Caco-2 (cell line): ENCODE results near the gene PHACTR1. TPM values are rescaled to one million over a fixed set of nuclear protein-coding genes. Genes with fewer than 3 reads are reported as not detected.

Experiments used
- BruUV-seq: library from RNA; stranded (reverse); fragments of 400-500 nt; replicated peaks from 2 replicates; lab custom pipeline; 2021; lab: Mats Ljungman, UMichigan
- CTCF ChIA-PET: fragments of 300-600 bp; sonication (Branson Sonifier 250); formaldehyde crosslinking; loops from one replicate; lab custom pipeline; 2022; ENCODE audit warnings: antibody characterized with exemption; lab: Charles Lee
- POLR2A ChIA-PET: fragments of 300-600 bp; sonication (Branson Sonifier 250); formaldehyde crosslinking; loops from one replicate; lab custom pipeline; 2022; ENCODE audit warnings: antibody characterized with exemption; lab: Charles Lee
- DNase-seq, 2 experiments: peaks; one replicate each; pipeline versions ENCODE4 v3.0.0 to v3.0.0-alpha.2; 2020 to 2022
- H3K27me3 ChIP-seq: replicated peaks from 2 replicates; pipeline ENCODE4 v1.6.0; 2011; ENCODE audit warnings: low read length; ENCODE audit not compliant: control insufficient read depth, insufficient read depth
- H3K36me3 ChIP-seq: 2 replicates; pipeline ENCODE4 v1.5.1; 2011; ENCODE audit warnings: low read length; ENCODE audit not compliant: control insufficient read depth, insufficient read depth
- H3K4me1 ChIP-seq: fragments of 250-450 bp; sonication (Bioruptor Pico); 2 replicates; pipeline ENCODE4 v1.5.1; 2020; ENCODE audit warnings: mild to moderate bottlenecking
- H3K4me3 ChIP-seq: 2 replicates; pipeline ENCODE4 v1.5.1; 2011; ENCODE audit warnings: low read depth, mild to moderate bottlenecking, control low read depth, low read length
- H3K9me3 ChIP-seq: fragments of 250-450 bp; sonication (Bioruptor Pico); 2 replicates; pipeline ENCODE4 v1.5.1; 2020; ENCODE audit warnings: mild to moderate bottlenecking, moderate library complexity
- H3K27ac Mint-ChIP-seq: one replicate; pipeline ENCODE4 v1.8.0; 2022; ENCODE audit warnings: mixed read lengths; ENCODE audit not compliant: unreplicated experiment
- H3K27me3 Mint-ChIP-seq: one replicate; pipeline ENCODE4 v1.8.0; 2022; ENCODE audit warnings: mixed read lengths; ENCODE audit not compliant: insufficient read depth, unreplicated experiment
- H3K36me3 Mint-ChIP-seq: one replicate; pipeline ENCODE4 v1.8.0; 2022; ENCODE audit warnings: mild to moderate bottlenecking, mixed read lengths; ENCODE audit not compliant: insufficient read depth, unreplicated experiment
- H3K4me1 Mint-ChIP-seq: one replicate; pipeline ENCODE4 v1.8.0; 2022; ENCODE audit warnings: low read depth, mixed read lengths; ENCODE audit not compliant: unreplicated experiment
- H3K4me3 Mint-ChIP-seq: one replicate; pipeline ENCODE4 v1.8.0; 2022; ENCODE audit warnings: mild to moderate bottlenecking, moderate library complexity, mixed read lengths; ENCODE audit not compliant: unreplicated experiment
- H3K9me3 Mint-ChIP-seq: one replicate; pipeline ENCODE4 v1.8.0; 2022; ENCODE audit warnings: mixed read lengths; ENCODE audit not compliant: unreplicated experiment
- intact Hi-C: fragments of 100-400 bp; cut with micrococcal nuclease; formaldehyde crosslinking; loops from one replicate; pipeline ENCODE4 v1.10.0; 2022; ENCODE audit not compliant: unreplicated experiment
- total RNA-seq: library from RNA; stranded (reverse); gene quantifications from 2 replicates; pipeline ENCODE4 v1.2.3, GENCODE V29; 2022
- TF ChIP-seq, protein P1 (sequence below), 2 experiments: fragments of 200-600 bp in 1 of 2; IDR thresholded peaks; 1 replicate in 1 of 2; 2 replicates in 1 of 2; pipeline versions ENCODE4 v1.5.1 to v1.8.0; 2011 to 2022; ENCODE audit warnings: antibody characterized with exemption in 1 of 2, control low read depth in 1 of 2, inconsistent platforms in 1 of 2, low read depth in 1 of 2, low read length in 1 of 2, mild to moderate bottlenecking in 1 of 2, moderate library complexity in 1 of 2; ENCODE audit not compliant: insufficient read depth in 1 of 2, severe bottlenecking in 1 of 2, unreplicated experiment in 1 of 2

PHACTR1 gene
- total RNA-seq, 1 experiment from 2014 or later: 0.41 TPM

DNA sequence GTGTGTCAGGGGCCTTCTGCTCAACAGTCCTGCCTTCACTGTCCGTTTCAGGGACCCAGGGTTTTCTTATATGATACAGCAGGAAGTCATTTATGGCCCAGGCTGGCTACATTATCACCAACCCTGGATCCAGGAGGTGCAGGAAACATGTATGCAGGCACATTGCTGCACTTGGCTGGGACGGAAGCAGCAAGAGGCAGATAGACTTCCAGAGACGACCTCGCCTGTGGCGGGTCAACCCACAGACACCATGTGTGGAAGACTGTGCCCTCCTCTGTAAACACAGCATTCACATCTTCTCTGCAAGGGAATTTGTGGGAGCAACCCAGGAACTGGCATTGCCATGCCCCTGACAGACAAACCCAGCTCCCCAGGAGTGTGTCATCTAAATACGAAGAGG lies 568.1 kb downstream of the PHACTR1 start:
- no peak for DNase-seq
- Histone ChIP-seq H3K27me3 (no peaks in the 10 kb centered on the region), H3K9me3 (peaks cover 21% of the 10 kb centered on the region), H3K36me3 (no peaks in the 10 kb centered on the region), H3K4me1 (peaks cover 9% of the 10 kb centered on the region), H3K4me3 (no peak overlapping the region)
- no TSS peak for BruUV-seq
- Mint-ChIP-seq H3K27me3 (no peaks in the 10 kb centered on the region), H3K4me1 (peaks cover 10% of the 10 kb centered on the region), H3K4me3 (no peak overlapping the region), H3K27ac (no peak overlapping the region), H3K9me3 (no peaks in the 10 kb centered on the region), H3K36me3 (peaks cover 67% of the 10 kb centered on the region)
- intact Hi-C loops: no loop called here
- CTCF ChIA-PET: no interaction called here
- POLR2A ChIA-PET: interaction anchor here (0.6 kb wide), 1 partner anchor 36 kb away, joined by 3 read pairs; no protein-coding TSS in a partner anchor
- TF ChIP-seq, protein P1, sequence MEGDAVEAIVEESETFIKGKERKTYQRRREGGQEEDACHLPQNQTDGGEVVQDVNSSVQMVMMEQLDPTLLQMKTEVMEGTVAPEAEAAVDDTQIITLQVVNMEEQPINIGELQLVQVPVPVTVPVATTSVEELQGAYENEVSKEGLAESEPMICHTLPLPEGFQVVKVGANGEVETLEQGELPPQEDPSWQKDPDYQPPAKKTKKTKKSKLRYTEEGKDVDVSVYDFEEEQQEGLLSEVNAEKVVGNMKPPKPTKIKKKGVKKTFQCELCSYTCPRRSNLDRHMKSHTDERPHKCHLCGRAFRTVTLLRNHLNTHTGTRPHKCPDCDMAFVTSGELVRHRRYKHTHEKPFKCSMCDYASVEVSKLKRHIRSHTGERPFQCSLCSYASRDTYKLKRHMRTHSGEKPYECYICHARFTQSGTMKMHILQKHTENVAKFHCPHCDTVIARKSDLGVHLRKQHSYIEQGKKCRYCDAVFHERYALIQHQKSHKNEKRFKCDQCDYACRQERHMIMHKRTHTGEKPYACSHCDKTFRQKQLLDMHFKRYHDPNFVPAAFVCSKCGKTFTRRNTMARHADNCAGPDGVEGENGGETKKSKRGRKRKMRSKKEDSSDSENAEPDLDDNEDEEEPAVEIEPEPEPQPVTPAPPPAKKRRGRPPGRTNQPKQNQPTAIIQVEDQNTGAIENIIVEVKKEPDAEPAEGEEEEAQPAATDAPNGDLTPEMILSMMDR (IDR thresholded peaks at IDR 0.05; ENCODE audit: insufficient read depth in 1 of 2, low read depth in 1 of 2, low read length in 1 of 2, severe bottlenecking in 1 of 2, unreplicated experiment in 1 of 2): no peak

DNA sequence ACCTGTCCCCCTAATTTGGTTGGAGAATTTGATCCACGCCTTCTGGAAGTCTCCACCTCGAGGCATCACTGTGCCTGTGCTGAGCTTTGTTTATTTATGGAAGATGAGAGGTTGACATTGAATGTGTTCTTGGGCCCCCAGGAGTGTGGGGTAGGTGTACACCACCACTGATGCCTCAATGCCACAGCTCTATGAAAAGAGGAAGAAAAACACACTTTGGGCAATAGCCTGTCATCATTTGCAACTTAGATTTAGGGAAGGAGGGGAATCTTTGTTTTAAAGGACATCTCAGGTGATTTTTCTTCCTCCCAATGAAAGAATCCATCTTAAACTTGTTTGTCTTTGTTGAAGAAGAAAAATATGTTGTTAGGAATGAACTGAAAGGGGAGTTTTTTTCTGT lies 569.1 kb downstream of the PHACTR1 start:
- H3K36me3 ChIP-seq: no peaks in the 10 kb centered on the region
- DNase-seq: no peak
- intact Hi-C loops: no loop called here
- Mint-ChIP-seq H3K36me3 (peaks cover 78% of the 10 kb centered on the region), H3K27ac (peak overlapping the region; percentile 4), H3K4me1 (peaks cover 21% of the 10 kb centered on the region), H3K27me3 (no peaks in the 10 kb centered on the region), H3K9me3 (no peaks in the 10 kb centered on the region), H3K4me3 (peak overlapping the region; percentile 3)
- no peak overlapping the region for H3K4me3 ChIP-seq
- no peaks in the 10 kb centered on the region for H3K27me3 ChIP-seq
- ChIA-PET POLR2A (no interaction called here), CTCF (no interaction called here)
- peaks cover 16% of the 10 kb centered on the region for H3K4me1 ChIP-seq
- no TSS peak for BruUV-seq
- peaks cover 21% of the 10 kb centered on the region for H3K9me3 ChIP-seq
- TF ChIP-seq, protein P1 (IDR thresholded peaks at IDR 0.05; ENCODE audit: insufficient read depth in 1 of 2, low read depth in 1 of 2, low read length in 1 of 2, severe bottlenecking in 1 of 2, unreplicated experiment in 1 of 2): no peak

DNA sequence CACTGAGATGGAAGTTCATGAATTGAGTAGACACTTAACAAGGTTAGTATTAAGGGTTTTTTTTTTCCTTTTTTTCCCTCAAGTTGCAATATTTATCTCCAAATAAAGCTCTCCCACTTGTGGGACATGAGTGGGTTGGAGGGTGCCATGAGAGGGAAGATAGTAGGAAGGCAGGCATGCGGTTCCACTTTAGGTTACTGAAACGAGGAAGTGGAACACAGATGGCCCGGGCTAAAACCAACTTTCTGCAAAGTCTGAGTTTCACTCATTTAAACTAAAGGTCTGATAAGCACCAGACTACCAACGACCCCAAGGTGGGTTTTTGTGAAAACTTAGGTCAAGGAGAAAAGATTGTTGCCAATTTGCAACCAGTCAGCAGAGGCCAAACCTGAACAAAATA lies 569.6 kb downstream of the PHACTR1 start:
- H3K4me3 Mint-ChIP-seq: peak overlapping the region; percentile 3
- intact Hi-C loops: no loop called here
- H3K9me3 ChIP-seq: peaks cover 21% of the 10 kb centered on the region
- H3K9me3 Mint-ChIP-seq: no peaks in the 10 kb centered on the region
- no peak overlapping the region for H3K27ac Mint-ChIP-seq
- CTCF ChIA-PET: no interaction called here
- no TSS peak for BruUV-seq
- POLR2A ChIA-PET: no interaction called here
- DNase-seq: no peak
- peaks cover 21% of the 10 kb centered on the region for H3K4me1 Mint-ChIP-seq
- peaks cover 83% of the 10 kb centered on the region for H3K36me3 Mint-ChIP-seq
- peaks cover 21% of the 10 kb centered on the region for H3K4me1 ChIP-seq
- no peaks in the 10 kb centered on the region for H3K27me3 Mint-ChIP-seq
- TF ChIP-seq, protein P1 (IDR thresholded peaks at IDR 0.05; ENCODE audit: insufficient read depth in 1 of 2, low read depth in 1 of 2, low read length in 1 of 2, severe bottlenecking in 1 of 2, unreplicated experiment in 1 of 2): no peak
- no peak overlapping the region for H3K4me3 ChIP-seq
- no peaks in the 10 kb centered on the region for H3K36me3 ChIP-seq
- H3K27me3 ChIP-seq: no peaks in the 10 kb centered on the region
